Superior temporal gyrus (tissue), 1 donor: ENCODE results near the gene TLR1.
"Not testable (repeated sequence)": the region's sequence is repeated elsewhere in the genome, so short reads cannot be mapped to it uniquely, and the experiment has no call there.

Experiments used
- DNase-seq: peaks from one replicate; pipeline ENCODE4 v3.0.0-alpha.2; 2016; ENCODE audit errors: extremely low spot score

TLR1 gene

GRCh38 chr4:38805530-38806145 lies 1.0 kb upstream of the TLR1 start:
- peak; percentile 40 for DNase-seq

GRCh38 chr4:38803833-38804653 lies 548 bp downstream of the TLR1 start:
- peak; percentile 63 for DNase-seq

DNA sequence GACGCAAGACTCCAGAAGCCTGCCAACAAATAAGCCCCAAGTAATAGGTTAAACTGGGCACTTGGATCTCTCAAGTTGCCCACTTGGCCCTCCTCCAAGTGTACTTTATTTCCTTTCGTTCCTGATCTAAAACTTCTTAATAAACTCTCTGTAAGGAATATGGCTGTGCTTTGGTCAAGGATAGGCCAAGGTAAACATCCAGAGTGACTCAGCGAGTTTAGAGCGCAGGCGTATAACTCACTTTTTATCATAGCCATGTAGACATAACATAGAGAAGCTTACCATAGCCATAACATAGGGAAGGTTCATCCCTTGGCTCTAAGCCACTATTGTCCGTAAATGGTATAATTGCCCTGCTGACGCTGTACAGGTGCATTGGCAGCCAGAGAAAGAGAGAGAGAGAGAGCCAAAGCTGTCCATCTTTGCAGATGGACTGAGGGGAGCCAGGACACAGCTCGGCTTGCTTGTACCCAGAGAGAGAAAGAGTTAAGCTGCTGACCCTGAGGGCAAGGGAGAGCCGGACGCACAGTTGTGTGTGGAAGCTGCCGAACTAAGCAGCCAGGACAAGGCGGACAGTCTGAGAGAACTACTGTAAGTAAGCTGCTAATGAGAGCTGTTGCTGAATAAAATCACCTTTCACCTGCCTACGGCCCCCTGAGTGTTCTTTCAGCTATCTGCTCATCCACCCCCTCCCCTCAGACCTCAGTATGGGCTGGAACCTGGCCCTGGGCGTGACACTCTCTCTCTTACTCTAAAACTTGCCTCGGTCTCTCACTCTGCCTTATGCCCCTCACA lies 1.8 kb downstream of the TLR1 start:
- DNase-seq: no peak

DNA sequence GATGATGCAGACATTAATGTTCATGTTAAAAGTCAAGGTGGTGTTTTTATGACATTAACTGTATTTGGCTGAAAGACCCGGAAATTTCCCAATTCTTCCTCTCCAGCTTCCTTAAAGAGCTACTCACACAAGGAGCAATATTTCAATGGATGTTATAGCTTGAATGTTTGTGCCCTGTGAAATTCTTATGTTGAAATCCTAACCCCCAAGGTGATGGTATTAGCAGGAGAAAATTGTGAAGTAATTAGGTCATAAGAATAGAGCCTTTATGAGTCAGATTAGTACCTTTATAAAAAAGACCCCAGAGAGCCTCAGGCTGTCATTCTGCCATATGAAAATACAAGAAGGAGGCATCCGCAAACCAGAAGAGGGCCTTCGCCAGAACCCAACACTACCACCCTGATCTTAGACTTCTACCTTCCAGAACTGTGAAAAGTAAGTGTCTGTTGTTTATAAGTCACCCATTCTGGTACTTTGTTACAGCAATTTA lies 3.6 kb downstream of the TLR1 start:
- DNase-seq: no peak

- DNase-seq: no peak
Measured at GRCh38 chr4:38800366-38800765, 4.2 kb downstream of the TLR1 start.

- no peak for DNase-seq
Measured at GRCh38 chr4:38795087-38795486, 9.5 kb downstream of the TLR1 start.

- no peak for DNase-seq
Measured at GRCh38 chr4:38794051-38794450, 10.5 kb downstream of the TLR1 start.

DNA sequence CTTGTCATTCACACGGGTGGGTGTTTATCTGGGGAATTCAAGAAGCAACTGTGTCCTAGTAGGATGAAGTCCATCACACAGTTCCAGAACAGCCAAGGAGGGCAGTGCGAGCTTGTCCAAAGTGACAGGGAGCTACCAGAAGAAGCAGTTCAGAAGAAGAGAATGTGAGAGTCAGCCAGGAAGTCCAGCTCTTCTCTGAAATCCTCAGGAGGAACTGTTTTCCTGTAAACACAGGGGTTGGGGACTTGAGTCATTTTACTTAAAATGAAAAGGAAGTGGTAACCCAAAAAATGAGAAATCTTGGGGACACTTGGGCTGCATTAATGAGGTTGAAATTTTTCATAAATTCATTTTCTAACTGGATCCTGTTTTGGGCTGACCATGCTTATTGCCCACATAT lies 13.6 kb downstream of the TLR1 start:
- no peak for DNase-seq

GRCh38 chr4:38788317-38788716 lies 16.3 kb downstream of the TLR1 start:
- no peak for DNase-seq

DNA sequence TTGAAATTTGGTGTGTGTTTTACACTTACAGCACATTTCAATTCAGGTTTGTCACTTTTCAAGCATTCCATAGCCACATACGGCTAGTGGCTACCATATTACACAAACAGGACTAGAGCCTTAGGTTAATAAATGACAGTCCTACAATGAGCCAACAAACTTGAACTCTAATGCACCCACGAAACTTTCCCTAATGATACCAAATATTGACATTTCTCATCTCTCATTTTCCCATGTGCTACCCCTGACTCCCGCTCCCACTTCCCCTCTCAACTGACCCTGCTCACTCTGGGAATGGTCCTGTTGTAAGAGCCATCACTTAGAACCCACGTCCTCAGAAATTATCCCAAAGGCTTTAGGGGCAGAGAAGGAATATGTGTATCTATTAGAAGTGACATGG lies 16.9 kb downstream of the TLR1 start:
- no peak for DNase-seq

GRCh38 chr4:38785901-38786402 lies 18.6 kb downstream of the TLR1 start:
- DNase-seq: no peak

- no peak for DNase-seq
Measured at GRCh38 chr4:38785041-38785790, 19.4 kb downstream of the TLR1 start.

- no peak for DNase-seq
Measured at GRCh38 chr4:38784141-38784540, 20.4 kb downstream of the TLR1 start.

DNA sequence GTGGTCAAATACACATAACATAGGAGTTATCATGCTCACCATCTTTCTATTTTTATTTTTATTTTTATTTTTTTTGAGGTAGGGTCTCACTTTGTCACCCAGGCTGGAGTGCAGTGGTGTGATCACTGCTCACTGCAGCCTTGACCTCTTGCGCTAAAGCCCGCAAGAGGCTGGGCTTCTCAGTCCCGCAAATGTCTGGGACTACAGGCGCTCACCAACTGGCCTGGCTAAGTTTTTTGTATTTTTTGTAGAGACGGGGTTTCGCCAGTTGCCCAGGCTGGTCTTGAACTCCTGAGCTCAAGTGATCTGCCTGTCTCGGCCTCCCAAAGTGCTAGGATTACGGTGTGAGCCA lies 21.5 kb downstream of the TLR1 start:
- DNase-seq: no peak

- peak; percentile 76 for DNase-seq
Measured at GRCh38 chr4:38782452-38783108, 22.0 kb downstream of the TLR1 start, which contains the start of gene TLR10. Gene TLR10 (minus strand): TSS chr4:38782990. CDS start chr4:38775590, 7,400 bp downstream.

- no peak for DNase-seq
Measured at GRCh38 chr4:38781854-38782261, 22.7 kb downstream of the TLR1 start.

DNA sequence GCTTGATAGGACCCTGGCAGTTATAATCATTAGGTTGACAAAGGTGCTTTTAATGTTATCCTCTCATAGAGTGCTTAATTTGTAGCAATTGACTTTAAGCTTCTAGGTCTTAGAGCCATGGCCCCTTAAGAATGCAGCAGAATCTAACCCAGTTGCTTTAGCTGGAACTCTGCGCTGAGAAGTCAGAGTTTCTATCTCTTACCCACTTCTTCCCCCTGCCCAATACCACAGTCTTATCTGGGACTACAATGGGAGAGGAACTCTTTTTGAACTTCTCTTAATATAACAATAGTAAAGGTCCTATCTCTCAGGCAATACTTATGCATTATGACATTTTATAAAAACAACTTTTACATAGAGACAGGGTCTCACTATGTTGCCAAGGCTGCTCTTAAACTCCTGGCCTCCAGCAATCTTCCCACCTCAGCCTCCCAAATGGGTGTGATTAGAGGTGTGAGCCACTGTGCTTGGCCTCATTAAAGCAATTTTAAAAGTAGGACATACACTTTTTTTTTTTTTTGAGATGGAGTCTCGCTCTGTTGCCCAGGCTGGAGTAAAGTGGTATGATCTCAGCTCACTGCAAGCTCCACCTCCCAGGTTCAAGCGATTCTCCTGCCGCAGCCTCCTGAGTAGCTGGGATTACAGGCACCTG lies 23.6 kb downstream of the TLR1 start:
- no peak for DNase-seq

DNA sequence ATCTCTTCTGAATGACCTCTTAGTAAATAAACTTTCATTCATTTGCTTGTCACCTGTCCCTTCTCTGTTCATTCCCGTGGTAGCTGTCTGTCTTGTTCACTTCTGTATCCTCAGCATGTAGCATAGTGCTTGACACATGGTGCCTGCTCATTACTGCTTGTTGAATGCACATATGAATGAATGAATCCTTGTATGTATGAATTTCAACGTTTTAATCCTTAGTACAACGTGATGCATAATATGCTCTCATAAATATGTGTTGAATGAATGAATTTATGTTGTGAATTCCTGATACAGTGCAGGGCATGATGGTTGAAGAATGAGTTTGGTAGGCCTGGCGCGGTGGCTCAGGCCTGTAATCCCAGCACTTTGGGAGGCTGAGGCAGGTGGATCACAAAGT lies 24.8 kb downstream of the TLR1 start:
- no peak for DNase-seq

- DNase-seq: not testable (repeated sequence)
Measured at GRCh38 chr4:38777925-38778324, 26.7 kb downstream of the TLR1 start.

DNA sequence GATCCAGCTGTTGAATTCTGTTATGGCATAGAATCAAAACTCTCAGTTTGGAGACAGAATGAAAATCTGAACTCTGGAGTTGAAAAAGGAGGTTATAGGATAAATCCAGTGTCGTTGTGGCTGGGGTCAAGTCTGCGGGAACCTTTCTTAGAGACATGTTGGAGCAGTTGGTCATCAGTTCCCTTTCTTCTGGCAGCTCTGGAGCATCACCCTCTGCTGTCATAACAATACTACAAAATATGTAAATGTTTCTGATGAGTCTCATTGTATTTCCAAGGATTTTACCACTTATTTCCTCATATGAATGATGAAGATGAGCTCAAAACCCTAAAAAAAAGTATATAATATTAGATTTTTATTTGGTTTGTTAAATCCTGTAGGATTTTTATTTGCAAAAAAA lies 29.3 kb downstream of the TLR1 start:
- no peak for DNase-seq
